Adrenal gland (tissue), 12 donors: ENCODE measurements around the gene RCBTB1. TPM values are rescaled to one million over a fixed set of nuclear protein-coding genes. Genes with fewer than 3 reads are reported as not detected.

Source experiments
- DNase-seq, 7 donors: peaks; one replicate each; pipeline ENCODE4 v3.0.0-alpha.2; 2019 to 2020
- H3K27ac ChIP-seq, 5 donors: fragments of 200-600 bp; sonication (generic) in 4 of 5; 1 replicate in 3 of 5; 2 replicates in 2 of 5; pipeline versions ENCODE4 v1.5.1 to v1.8.0; 2016 to 2020; ENCODE audit warnings: mild to moderate bottlenecking in 1 of 5
- H3K27me3 ChIP-seq: fragments of 200-600 bp; 2 replicates; pipeline ENCODE4 v1.8.0; 2021
- H3K36me3 ChIP-seq, 2 donors: fragments of 200-600 bp; replicated peaks in 1 of 2; 1 replicate in 1 of 2; 2 replicates in 1 of 2; pipeline versions ENCODE4 v1.5.1 to v1.8.0; 2018 to 2022
- H3K4me1 ChIP-seq, 2 donors: fragments of 200-600 bp; replicated peaks in 1 of 2; 1 replicate in 1 of 2; 2 replicates in 1 of 2; pipeline versions ENCODE4 v1.5.1 to v1.8.0; 2018 to 2021
- H3K4me3 ChIP-seq, 4 donors: fragments of 200-600 bp; sonication (generic) in 3 of 4; one replicate each; pipeline ENCODE4 v1.5.1; 2016 to 2018
- H3K9me3 ChIP-seq, 3 donors: fragments of 200-600 bp; sonication (generic) in 1 of 3; replicated peaks in 1 of 3; 1 replicate in 2 of 3; 2 replicates in 1 of 3; pipeline versions ENCODE4 v1.5.1 to v1.8.0; 2016 to 2021
- POLR2A ChIP-seq, 2 donors: fragments of 450-650 bp; IDR thresholded peaks; one replicate each; pipeline ENCODE4 v1.6.1; 2017; ENCODE audit warnings: antibody characterized with exemption in 2 of 2, mild to moderate bottlenecking in 2 of 2, moderate library complexity in 1 of 2
- WGBS, 4 donors: extraction: QIAGEN DNeasy Blood & Tissue Kit in 2 of 4; methylation state at CpG; one replicate each; pipeline versions ENCODE4 v1.1.5 to v1.1.7; 2013 to 2017; 5-methylcytosine and 5-hydroxymethylcytosine counted together
- intact Hi-C, 2 donors: fragments of 100-400 bp; cut with DNase I; formaldehyde crosslinking; loops; one replicate each; pipeline versions ENCODE4 v1.14.1 to v1.15.0; 2022 to 2023
- polyA plus RNA-seq, 3 donors: library from polyadenylated mRNA; stranded (reverse); fragments of 200-250 nt in 2 of 3; fragments of 350-450 nt in 1 of 3; fragmentation: Illumina TruSeq in 1 of 3; extraction: RNeasy Lipid Tissue Mini Kit (QIAGEN cat#74804) in 1 of 3; gene quantifications; one replicate each; pipeline ENCODE4 v1.2.3, GENCODE V29; 2013 to 2014
- total RNA-seq, 9 donors: library from RNA; depleted of rRNA in 4 of 9; stranded (reverse); fragments of >200 nt in 4 of 9; fragments of 120-200 nt in 1 of 9; fragmentation: NEBNext Ultra II Directional in 1 of 9; extraction: Animal tissue kit (Norgen Biotek cat#: 25700) in 1 of 9; gene quantifications; one replicate each; pipeline versions ENCODE4 v1.1.0 to v1.2.4, GENCODE V29; 2013 to 2023
- TF ChIP-seq, protein P1 (sequence below), 6 experiments: fragments of 450-650 bp in 4 of 6; fragments of 200-600 bp in 2 of 6; sonication (generic) in 1 of 6; IDR thresholded peaks; 1 replicate in 5 of 6; 2 replicates in 1 of 6; pipeline versions ENCODE4 v1.5.1 to v1.8.0; 2016 to 2021; ENCODE audit warnings: antibody characterized with exemption in 6 of 6, mild to moderate bottlenecking in 2 of 6, moderate library complexity in 1 of 6
- donor health status: healthy with polysubstance abuse.
- donor health status: Bipolar disorder and iron deficiency.
- donor health status: DM: yes; HTN: yes; CAD: no.
- donor health status: DM: no; HTN: no; CAD: no.
- donor health status: DM: no; HTN: no; CAD: no.
- donor health status: DM: yes; HTN: yes; CAD: no.

Gene RCBTB1
- total and polyA plus RNA-seq, 12 donors = 11.7 to 87.5 (median 29.4) TPM

DNA sequence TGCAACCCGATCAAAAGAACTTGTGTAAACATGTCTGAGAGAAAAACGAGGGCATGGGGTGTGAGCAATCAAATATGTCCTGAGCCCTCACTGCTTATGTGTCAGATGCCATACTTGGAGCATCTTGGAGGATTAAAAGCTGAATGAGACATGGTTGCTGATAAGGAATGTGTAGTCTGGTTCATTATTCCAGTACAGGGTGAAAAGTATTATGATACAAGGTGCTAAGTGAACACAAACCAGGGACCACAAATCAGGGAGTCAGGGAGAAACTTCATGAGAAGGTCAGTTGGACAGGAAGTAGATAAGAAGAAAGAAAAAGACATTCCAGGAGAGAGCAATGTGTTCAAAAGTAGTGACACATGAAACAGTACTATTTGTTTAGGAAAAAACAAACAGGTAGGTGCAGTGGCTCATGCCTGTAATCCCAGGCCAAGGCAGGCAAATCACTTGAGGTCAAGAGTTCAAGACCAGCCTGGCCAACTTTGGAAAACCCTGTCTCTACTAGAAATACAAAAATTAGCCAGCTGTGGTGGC, 2.0 kb upstream of the RCBTB1 start:
- 33 to 49% (median 47%) methylated on average over 2 of the region's 2 CpGs for WGBS, 4 donors
- peaks cover 0 to 19% of the 10 kb centered on the region in 2 donors for H3K4me1 ChIP-seq
- H3K27me3 ChIP-seq = no peaks in the 10 kb centered on the region
- no peaks in the 10 kb centered on the region for H3K9me3 ChIP-seq
- no peak for TF ChIP-seq POLR2A (IDR thresholded peaks at IDR 0.05)
- TF ChIP-seq, protein P1, sequence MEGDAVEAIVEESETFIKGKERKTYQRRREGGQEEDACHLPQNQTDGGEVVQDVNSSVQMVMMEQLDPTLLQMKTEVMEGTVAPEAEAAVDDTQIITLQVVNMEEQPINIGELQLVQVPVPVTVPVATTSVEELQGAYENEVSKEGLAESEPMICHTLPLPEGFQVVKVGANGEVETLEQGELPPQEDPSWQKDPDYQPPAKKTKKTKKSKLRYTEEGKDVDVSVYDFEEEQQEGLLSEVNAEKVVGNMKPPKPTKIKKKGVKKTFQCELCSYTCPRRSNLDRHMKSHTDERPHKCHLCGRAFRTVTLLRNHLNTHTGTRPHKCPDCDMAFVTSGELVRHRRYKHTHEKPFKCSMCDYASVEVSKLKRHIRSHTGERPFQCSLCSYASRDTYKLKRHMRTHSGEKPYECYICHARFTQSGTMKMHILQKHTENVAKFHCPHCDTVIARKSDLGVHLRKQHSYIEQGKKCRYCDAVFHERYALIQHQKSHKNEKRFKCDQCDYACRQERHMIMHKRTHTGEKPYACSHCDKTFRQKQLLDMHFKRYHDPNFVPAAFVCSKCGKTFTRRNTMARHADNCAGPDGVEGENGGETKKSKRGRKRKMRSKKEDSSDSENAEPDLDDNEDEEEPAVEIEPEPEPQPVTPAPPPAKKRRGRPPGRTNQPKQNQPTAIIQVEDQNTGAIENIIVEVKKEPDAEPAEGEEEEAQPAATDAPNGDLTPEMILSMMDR (IDR thresholded peaks at IDR 0.05) = no peak
- peak overlapping the region in 1 of 5 donors; percentile 31 for H3K27ac ChIP-seq
- intact Hi-C loops = no loop called here
- DNase-seq = no peak
- H3K36me3 ChIP-seq = no peaks in the 10 kb centered on the region
- no peak overlapping the region for H3K4me3 ChIP-seq

DNA sequence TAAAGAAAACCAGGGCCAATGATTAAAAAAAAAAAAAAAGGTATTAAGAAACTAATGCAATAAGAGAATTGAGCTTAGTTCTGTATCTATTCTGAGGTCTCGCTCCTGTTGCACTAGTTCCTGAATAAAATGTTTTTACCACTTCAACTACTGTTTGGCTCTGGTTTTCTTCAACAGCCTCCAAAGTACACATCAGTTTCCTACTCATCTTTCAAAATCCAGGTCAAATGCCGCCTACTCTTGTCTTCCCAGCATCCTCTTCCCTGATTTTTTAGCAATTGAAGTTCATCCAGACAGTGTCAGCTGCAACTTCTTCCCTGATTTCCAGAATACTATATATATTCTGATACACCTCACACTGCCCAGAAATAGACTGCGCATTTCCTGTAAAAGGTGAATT, 1.4 kb upstream of the RCBTB1 start:
- H3K4me1 ChIP-seq = peaks cover 0 to 19% of the 10 kb centered on the region in 2 donors
- H3K4me3 ChIP-seq = no peak overlapping the region
- H3K9me3 ChIP-seq = no peaks in the 10 kb centered on the region
- H3K36me3 ChIP-seq = no peaks in the 10 kb centered on the region
- no peaks in the 10 kb centered on the region for H3K27me3 ChIP-seq
- intact Hi-C loops = no loop called here
- DNase-seq = no peak
- peak overlapping the region in 1 of 5 donors; percentile 31 for H3K27ac ChIP-seq
- WGBS, 4 donors = 75 to 87% (median 83%) methylated on average over 3 of the region's 3 CpGs
- TF ChIP-seq POLR2A (IDR thresholded peaks at IDR 0.05) = no peak
- TF ChIP-seq, protein P1 (IDR thresholded peaks at IDR 0.05) = no peak

DNA sequence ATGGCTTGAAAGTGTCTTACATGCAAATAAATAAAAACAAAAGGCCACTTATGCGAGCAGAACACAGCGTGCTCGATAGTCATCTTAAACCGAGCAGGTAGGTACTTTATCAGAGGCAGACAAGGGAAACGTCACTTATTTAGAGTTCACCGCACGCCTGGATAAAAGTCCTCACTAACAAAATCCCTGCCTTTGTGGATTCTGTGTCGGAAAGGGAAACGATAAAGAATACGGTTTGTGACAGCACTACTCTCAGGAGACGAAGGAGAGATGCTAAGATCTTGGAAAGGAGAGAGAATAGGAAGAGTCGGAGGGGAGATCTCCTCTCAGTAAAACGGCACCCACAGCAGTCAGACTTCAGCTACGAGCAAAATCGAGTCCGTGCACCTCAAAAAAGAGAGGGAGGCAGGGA, 581 bp downstream of the RCBTB1 start:
- H3K4me1 ChIP-seq = peaks cover 0 to 19% of the 10 kb centered on the region in 2 donors
- DNase-seq = peak in 1 of 7 donors; percentile 7
- intact Hi-C loops = no loop called here
- peak overlapping the region; percentile 37 to 88 (median 62) for H3K4me3 ChIP-seq
- H3K36me3 ChIP-seq = peaks cover 0 to 5% of the 10 kb centered on the region in 2 donors
- H3K27ac ChIP-seq = peak overlapping the region in 4 of 5 donors; percentile 41 to 85 (median 78)
- no peaks in the 10 kb centered on the region for H3K9me3 ChIP-seq
- TF ChIP-seq, protein P1 (IDR thresholded peaks at IDR 0.05) = no peak
- TF ChIP-seq POLR2A (IDR thresholded peaks at IDR 0.05) = no peak
- H3K27me3 ChIP-seq = no peaks in the 10 kb centered on the region
- 0 to 1% (median 1%) methylated on average over 16 of the region's 16 CpGs for WGBS, 4 donors

- Histone ChIP-seq H3K27ac (no peak overlapping the region), H3K4me3 (no peak overlapping the region), H3K27me3 (no peaks in the 10 kb centered on the region), H3K36me3 (peaks cover 0 to 8% of the 10 kb centered on the region in 2 donors), H3K9me3 (no peaks in the 10 kb centered on the region), H3K4me1 (peaks cover 0 to 27% of the 10 kb centered on the region in 2 donors)
- no peak for TF ChIP-seq POLR2A (IDR thresholded peaks at IDR 0.05)
- TF ChIP-seq, protein P1 (IDR thresholded peaks at IDR 0.05) = no peak
- intact Hi-C loops = no loop called here
- no peak for DNase-seq
- WGBS, 4 donors = 86 to 95% (median 89%) methylated on average over 5 of the region's 5 CpGs
Observed at GRCh38 chr13:49580980-49581680, 4.2 kb downstream of the RCBTB1 start.
